CD4-positive, alpha-beta T cell (primary cell): ENCODE results near the gene TNFAIP2. TPM values are rescaled to one million over a fixed set of nuclear protein-coding genes. Genes with fewer than 3 reads are reported as not detected.
"Not testable (repeated sequence)": the region's sequence is repeated elsewhere in the genome, so short reads cannot be mapped to it uniquely, and the experiment has no call there.

ENCODE experiments used
- ATAC-seq: fragments of 200-7000 bp; cut with Tn5 transposase; one replicate; pipeline ENCODE4 v1.10.0; 2022; ENCODE audit warnings: mild to moderate bottlenecking; ENCODE audit not compliant: poor library complexity
- CTCF ChIA-PET: fragments of 350-600 bp; sonication (Branson Sonifier 250); formaldehyde crosslinking; loops from one replicate; lab custom pipeline; 2021; ENCODE audit warnings: antibody characterized with exemption, inconsistent platforms; lab: Charles Lee
- POLR2A ChIA-PET: fragments of 350-600 bp; sonication (Branson Sonifier 250); formaldehyde crosslinking; loops from one replicate; lab custom pipeline; 2021; ENCODE audit warnings: antibody characterized with exemption, inconsistent platforms; lab: Charles Lee
- DNase-seq, 14 experiments: peaks; one replicate each; pipeline ENCODE4 v3.0.0-alpha.2; 2013 to 2020; ENCODE audit warnings: mixed read lengths in 2 of 14
- H3K27ac ChIP-seq, 2 donors: one replicate each; pipeline versions ENCODE4 v1.5.1 to v1.7.0; 2013; ENCODE audit warnings: low read length in 2 of 2, low read depth in 1 of 2, mild to moderate bottlenecking in 1 of 2
- H3K27me3 ChIP-seq, 2 experiments: 1 replicate in 1 of 2; 2 replicates in 1 of 2; pipeline versions ENCODE4 v1.6.1 to v1.7.0; 2013; ENCODE audit warnings: low read length in 2 of 2, control low read depth in 1 of 2, mild to moderate bottlenecking in 1 of 2, moderate library complexity in 1 of 2; ENCODE audit not compliant: insufficient read depth in 2 of 2, control insufficient read depth in 1 of 2
- H3K36me3 ChIP-seq: one replicate; pipeline ENCODE4 v1.6.1; 2013; ENCODE audit warnings: low read length, control low read depth; ENCODE audit not compliant: insufficient read depth
- H3K4me1 ChIP-seq: one replicate; pipeline ENCODE4 v1.6.1; 2013; ENCODE audit warnings: low read length, control low read depth; ENCODE audit not compliant: insufficient read depth
- H3K4me3 ChIP-seq: one replicate; pipeline ENCODE4 v1.5.1; 2013; ENCODE audit warnings: mild to moderate bottlenecking, low read length, moderate library complexity
- H3K9me3 ChIP-seq, 2 experiments: 1 replicate in 1 of 2; 2 replicates in 1 of 2; pipeline versions ENCODE4 v1.6.1 to v1.7.0; 2013; ENCODE audit warnings: low read length in 2 of 2, mild to moderate bottlenecking in 2 of 2, control low read depth in 1 of 2, moderate library complexity in 1 of 2; ENCODE audit not compliant: control insufficient read depth in 1 of 2, insufficient read depth in 1 of 2
- H3K27ac Mint-ChIP-seq: one replicate; pipeline ENCODE4 v1.8.0; 2020; ENCODE audit warnings: mixed read lengths
- H3K27me3 Mint-ChIP-seq: one replicate; pipeline ENCODE4 v1.8.0; 2021; ENCODE audit warnings: mixed read lengths
- H3K36me3 Mint-ChIP-seq: one replicate; pipeline ENCODE4 v1.8.0; 2021; ENCODE audit warnings: low read depth, mixed read lengths
- H3K4me1 Mint-ChIP-seq: one replicate; pipeline ENCODE4 v1.8.0; 2021; ENCODE audit warnings: low read depth, mixed read lengths
- H3K4me3 Mint-ChIP-seq: one replicate; pipeline ENCODE4 v1.8.0; 2020; ENCODE audit warnings: mild to moderate bottlenecking, mixed read lengths
- H3K9me3 Mint-ChIP-seq: one replicate; pipeline ENCODE4 v1.8.0; 2020; ENCODE audit warnings: mixed read lengths
- intact Hi-C, 2 experiments: fragments of 100-400 bp; cut with DNase I in 1 of 2; cut with micrococcal nuclease in 1 of 2; formaldehyde crosslinking; loops; one replicate each; pipeline versions ENCODE4 v1.15.1 to v1.9.0; 2023 to 2025; cut with DNase I, micrococcal nuclease
- total RNA-seq, 174 experiments: library from RNA in 2 of 174; stranded (reverse) in 2 of 174; gene quantifications; one replicate each; pipeline ENCODE4 v1.2.3 and lab custom pipeline; 2021 to 2026
- TF ChIP-seq, protein P1 (sequence below): fragments of 200-600 bp; IDR thresholded peaks from one replicate; pipeline ENCODE4 v1.8.0; 2022; ENCODE audit warnings: antibody characterized with exemption, mild to moderate bottlenecking

TNFAIP2 gene
- total RNA-seq, 2 experiments from 2014 or later: 4.4 to 6.1 TPM

DNA sequence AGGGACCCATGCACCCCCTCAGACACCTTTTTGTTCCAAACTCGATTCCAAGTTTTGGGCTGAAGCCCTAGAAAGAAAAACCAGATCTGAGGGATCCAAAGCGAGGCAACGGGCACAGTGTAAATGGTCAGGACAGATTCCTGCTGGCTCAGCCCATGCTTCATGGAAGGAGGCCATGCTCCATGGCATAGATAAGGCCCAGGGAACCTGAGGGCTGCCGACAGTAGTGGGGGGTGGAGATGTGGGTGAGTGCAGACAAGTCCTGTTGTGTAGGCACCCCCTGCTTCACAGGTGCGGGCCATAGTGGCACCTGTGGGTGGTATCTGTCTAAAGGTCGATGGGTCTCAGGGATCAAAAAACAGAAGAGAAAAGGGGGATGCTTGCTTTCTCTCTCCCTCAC, 42.1 kb downstream of the TNFAIP2 start:
- Histone ChIP-seq H3K4me3 (no peak overlapping the region), H3K27ac (no peak overlapping the region), H3K36me3 (no peaks in the 10 kb centered on the region), H3K9me3 (peaks cover 2 to 10% of the 10 kb centered on the region in 2 experiments), H3K4me1 (peaks cover 6% of the 10 kb centered on the region), H3K27me3 (peaks cover 0 to 2% of the 10 kb centered on the region in 2 experiments)
- Mint-ChIP-seq H3K4me3 (no peak overlapping the region), H3K36me3 (peaks cover 3% of the 10 kb centered on the region), H3K9me3 (peaks cover 3% of the 10 kb centered on the region), H3K27me3 (peaks cover 22% of the 10 kb centered on the region), H3K4me1 (no peaks in the 10 kb centered on the region), H3K27ac (no peak overlapping the region)
- POLR2A ChIA-PET: no interaction called here
- TF ChIP-seq, protein P1, sequence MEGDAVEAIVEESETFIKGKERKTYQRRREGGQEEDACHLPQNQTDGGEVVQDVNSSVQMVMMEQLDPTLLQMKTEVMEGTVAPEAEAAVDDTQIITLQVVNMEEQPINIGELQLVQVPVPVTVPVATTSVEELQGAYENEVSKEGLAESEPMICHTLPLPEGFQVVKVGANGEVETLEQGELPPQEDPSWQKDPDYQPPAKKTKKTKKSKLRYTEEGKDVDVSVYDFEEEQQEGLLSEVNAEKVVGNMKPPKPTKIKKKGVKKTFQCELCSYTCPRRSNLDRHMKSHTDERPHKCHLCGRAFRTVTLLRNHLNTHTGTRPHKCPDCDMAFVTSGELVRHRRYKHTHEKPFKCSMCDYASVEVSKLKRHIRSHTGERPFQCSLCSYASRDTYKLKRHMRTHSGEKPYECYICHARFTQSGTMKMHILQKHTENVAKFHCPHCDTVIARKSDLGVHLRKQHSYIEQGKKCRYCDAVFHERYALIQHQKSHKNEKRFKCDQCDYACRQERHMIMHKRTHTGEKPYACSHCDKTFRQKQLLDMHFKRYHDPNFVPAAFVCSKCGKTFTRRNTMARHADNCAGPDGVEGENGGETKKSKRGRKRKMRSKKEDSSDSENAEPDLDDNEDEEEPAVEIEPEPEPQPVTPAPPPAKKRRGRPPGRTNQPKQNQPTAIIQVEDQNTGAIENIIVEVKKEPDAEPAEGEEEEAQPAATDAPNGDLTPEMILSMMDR: no peak
- CTCF ChIA-PET: no interaction called here
- DNase-seq: no peak
- ATAC-seq: no peak
- intact Hi-C loops: no loop called here

DNA sequence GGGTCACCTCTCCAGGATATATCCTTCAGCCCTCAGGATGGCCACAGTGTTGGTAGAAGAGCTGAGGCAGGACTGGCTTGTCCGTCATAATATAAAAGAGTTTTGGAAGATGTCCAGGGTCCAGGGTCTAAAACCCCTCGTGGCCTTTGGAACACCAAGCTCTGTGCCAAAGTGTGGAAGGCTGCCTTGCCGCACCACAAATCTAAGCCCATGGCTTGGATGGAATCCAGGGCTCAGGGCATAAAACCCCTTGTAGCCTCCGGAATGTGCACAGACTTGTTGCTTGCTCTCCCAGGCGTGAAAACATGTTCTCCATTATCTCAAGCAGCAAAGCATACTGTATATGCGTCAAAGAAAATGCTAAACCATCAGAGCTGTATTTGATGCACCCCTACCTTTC, 46.7 kb downstream of the TNFAIP2 start:
- no peak overlapping the region for H3K4me3 ChIP-seq
- peaks cover 0 to 4% of the 10 kb centered on the region in 2 experiments for H3K27me3 ChIP-seq
- H3K27ac ChIP-seq: no peak overlapping the region
- ATAC-seq (no peak), DNase-seq (no peak)
- Mint-ChIP-seq H3K9me3 (peaks cover 17% of the 10 kb centered on the region), H3K4me1 (no peaks in the 10 kb centered on the region), H3K4me3 (no peak overlapping the region), H3K36me3 (peaks cover 4% of the 10 kb centered on the region), H3K27me3 (peaks cover 43% of the 10 kb centered on the region), H3K27ac (no peak overlapping the region)
- TF ChIP-seq, protein P1: no peak
- no peaks in the 10 kb centered on the region for H3K36me3 ChIP-seq
- intact Hi-C loops: no loop called here
- H3K9me3 ChIP-seq: peaks cover 4 to 26% of the 10 kb centered on the region in 2 experiments
- ChIA-PET CTCF (no interaction called here), POLR2A (no interaction called here)
- no peaks in the 10 kb centered on the region for H3K4me1 ChIP-seq

DNA sequence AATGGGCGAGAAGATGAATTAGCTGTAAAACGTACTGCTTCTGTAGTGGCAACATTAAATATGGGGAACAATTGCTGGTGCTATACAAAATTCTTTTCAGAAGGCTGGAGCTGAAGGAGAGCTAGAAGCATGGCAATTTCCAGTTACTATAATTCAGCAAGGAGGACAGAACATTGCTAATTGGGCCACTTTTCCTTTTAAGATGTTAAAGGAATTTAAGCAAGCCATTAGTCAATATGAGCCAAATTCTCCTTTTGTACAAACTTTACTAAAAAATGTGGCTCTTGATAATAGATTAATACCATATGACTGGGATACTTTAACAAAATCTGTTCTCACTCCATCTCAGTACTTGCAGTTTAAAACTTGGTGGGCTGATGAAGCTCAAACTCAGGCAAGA, 47.9 kb downstream of the TNFAIP2 start:
- H3K36me3 Mint-ChIP-seq, H3K27ac Mint-ChIP-seq, H3K4me3 Mint-ChIP-seq, intact Hi-C loops, H3K36me3 ChIP-seq, H3K27ac ChIP-seq, POLR2A ChIA-PET, H3K4me3 ChIP-seq, H3K4me1 ChIP-seq, CTCF ChIA-PET, H3K27me3 ChIP-seq, ATAC-seq, DNase-seq, H3K4me1 Mint-ChIP-seq: not testable (repeated sequence)
- H3K9me3 ChIP-seq: peaks cover 4 to 26% of the 10 kb centered on the region in 2 experiments
- Mint-ChIP-seq H3K9me3 (peaks cover 17% of the 10 kb centered on the region), H3K27me3 (peaks cover 36% of the 10 kb centered on the region)

DNA sequence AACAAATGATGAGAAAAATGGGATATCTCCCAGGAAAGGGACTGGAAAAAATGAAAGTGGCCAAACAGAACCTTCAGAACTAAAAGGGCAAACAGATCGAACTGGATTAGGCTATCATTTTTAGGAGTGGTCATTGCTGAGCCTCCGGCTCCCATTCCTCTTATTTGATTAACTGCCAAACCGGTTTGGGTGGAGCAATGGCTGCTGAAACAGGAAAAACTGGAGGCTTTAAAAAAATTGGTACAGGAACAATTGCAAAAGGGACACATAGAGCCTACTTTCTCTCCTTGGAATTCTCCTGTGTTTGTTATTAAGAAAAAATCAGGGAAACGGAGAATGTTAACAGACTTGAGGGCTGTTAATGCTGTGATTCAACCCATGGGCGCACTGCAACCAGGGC, 49.7 kb downstream of the TNFAIP2 start:
- Histone ChIP-seq H3K9me3 (peaks cover 4 to 26% of the 10 kb centered on the region in 2 experiments), H3K4me1 (no peaks in the 10 kb centered on the region), H3K4me3 (no peak overlapping the region), H3K27ac (no peak overlapping the region), H3K27me3 (peaks cover 0 to 2% of the 10 kb centered on the region in 2 experiments), H3K36me3 (no peaks in the 10 kb centered on the region)
- no peak for ATAC-seq
- Mint-ChIP-seq H3K9me3 (peaks cover 17% of the 10 kb centered on the region), H3K4me3 (no peak overlapping the region), H3K27me3 (peaks cover 35% of the 10 kb centered on the region), H3K27ac (no peak overlapping the region), H3K36me3 (peaks cover 4% of the 10 kb centered on the region), H3K4me1 (no peaks in the 10 kb centered on the region)
- TF ChIP-seq, protein P1: no peak
- intact Hi-C loops: no loop called here
- ChIA-PET CTCF (no interaction called here), POLR2A (no interaction called here)
- DNase-seq: no peak

DNA sequence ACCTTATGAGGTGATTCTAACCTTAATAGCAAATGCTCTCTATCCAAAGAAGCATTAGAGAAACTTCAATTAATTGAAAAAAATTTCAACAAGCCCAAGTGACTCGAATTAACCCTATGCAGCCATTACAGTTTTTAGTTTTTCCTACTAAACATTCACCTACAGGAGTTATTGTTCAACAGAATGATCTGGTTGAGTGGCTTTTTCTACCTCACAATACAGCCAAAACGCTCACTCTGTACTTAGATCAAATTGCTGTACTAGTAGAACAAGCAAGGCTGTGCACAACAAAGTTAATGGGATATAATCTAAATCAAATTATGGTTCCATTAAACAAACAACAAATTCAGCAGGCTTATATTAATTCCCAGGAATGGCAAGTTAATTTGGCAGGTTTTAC, 50.6 kb downstream of the TNFAIP2 start:
- Mint-ChIP-seq H3K9me3 (peaks cover 17% of the 10 kb centered on the region), H3K27me3 (peaks cover 35% of the 10 kb centered on the region)
- CTCF ChIA-PET, H3K27ac Mint-ChIP-seq, H3K4me3 ChIP-seq, ATAC-seq, POLR2A ChIA-PET, H3K36me3 Mint-ChIP-seq, H3K4me1 ChIP-seq, intact Hi-C loops, H3K4me3 Mint-ChIP-seq, DNase-seq, H3K27ac ChIP-seq, H3K36me3 ChIP-seq, H3K4me1 Mint-ChIP-seq, H3K27me3 ChIP-seq: not testable (repeated sequence)
- H3K9me3 ChIP-seq: peaks cover 4 to 26% of the 10 kb centered on the region in 2 experiments
